ENCODE data around the gene COPB2. TPM values are rescaled to one million over a fixed set of nuclear protein-coding genes. Genes with fewer than 3 reads are reported as not detected.

The COPB2 gene
- total RNA-seq, 1 donor, result 314 TPM

GRCh38 chr3:139358841-139359562, 30.4 kb downstream of the COPB2 start:
- no peak for TF ChIP-seq CTCF (IDR thresholded peaks at IDR 0.05; ENCODE audit: insufficient read depth, low read depth, low read length)
- no peak overlapping the region for H3K4me3 ChIP-seq (ENCODE audit: low read depth, low read length)
- no peak for DNase-seq (ENCODE audit: low read depth)

DNA sequence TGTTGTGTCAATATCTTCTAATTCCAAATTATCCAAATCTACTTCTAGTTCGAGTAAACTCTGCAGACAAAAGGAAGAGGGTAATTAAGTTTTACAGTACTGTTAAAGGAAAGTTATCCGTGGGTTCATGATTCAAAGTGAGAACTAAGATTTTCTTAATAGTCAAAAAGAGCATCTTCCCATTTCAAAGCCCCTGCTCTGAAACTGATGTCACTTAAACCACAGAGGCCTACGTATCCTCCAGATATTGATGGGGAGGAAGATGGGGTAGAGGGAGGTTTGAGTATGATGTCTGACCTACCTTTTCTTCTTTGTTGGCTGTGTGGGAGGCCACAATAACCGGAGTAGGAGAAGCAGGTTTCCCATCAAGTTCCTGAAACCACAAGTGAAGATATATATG, 31.5 kb downstream of the COPB2 start:
- H3K4me3 ChIP-seq (ENCODE audit: low read depth, low read length), result no peak overlapping the region
- TF ChIP-seq CTCF (IDR thresholded peaks at IDR 0.05; ENCODE audit: insufficient read depth, low read depth, low read length), result no peak
- no peak for DNase-seq (ENCODE audit: low read depth)

DNA sequence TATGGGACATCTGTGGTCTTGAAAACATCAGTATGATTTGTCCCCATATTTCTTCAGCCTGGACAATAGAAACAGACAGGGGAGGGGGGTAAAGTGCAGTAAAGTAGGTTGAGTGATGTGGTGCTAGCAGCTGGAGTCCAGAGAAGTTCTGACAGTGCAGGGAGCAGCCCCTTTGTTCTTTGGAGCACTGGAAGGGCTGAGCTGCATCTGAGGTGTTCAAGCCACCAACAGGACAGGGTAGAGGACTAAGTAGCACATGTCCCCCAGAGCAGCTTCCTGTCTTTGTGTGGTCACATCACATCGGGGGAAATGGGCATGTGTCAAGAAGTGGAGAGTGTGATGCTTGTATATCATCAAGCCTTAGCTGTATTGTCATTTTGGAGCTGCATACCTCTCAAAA, 33.6 kb downstream of the COPB2 start:
- no peak for TF ChIP-seq CTCF (IDR thresholded peaks at IDR 0.05; ENCODE audit: insufficient read depth, low read depth, low read length)
- DNase-seq (ENCODE audit: low read depth), result no peak
- H3K4me3 ChIP-seq (ENCODE audit: low read depth, low read length), result no peak overlapping the region

GRCh38 chr3:139355476-139355875, 34.0 kb downstream of the COPB2 start:
- no peak for TF ChIP-seq CTCF (IDR thresholded peaks at IDR 0.05; ENCODE audit: insufficient read depth, low read depth, low read length)
- DNase-seq (ENCODE audit: low read depth), result peak; percentile 86
- no peak overlapping the region for H3K4me3 ChIP-seq (ENCODE audit: low read depth, low read length)

DNA sequence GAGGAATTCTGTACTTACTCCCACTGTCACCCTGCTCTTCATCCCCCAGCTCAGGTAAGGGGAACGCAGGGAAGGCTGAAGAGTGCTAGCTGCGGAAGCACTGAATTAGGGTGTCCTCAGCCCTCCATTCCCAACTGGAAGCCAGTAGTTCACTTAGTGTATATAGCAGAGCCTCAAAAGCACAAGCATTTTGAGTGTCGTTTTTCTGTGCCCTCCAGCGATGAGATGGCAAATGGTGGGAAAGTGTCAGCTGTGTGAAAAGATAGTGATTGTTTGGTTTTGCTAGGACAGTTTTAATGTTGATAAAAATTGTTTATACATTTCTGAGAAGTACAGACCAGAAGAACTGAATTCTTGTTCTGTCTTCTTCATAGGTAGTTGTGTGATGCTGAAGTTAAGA, 34.8 kb downstream of the COPB2 start:
- H3K4me3 ChIP-seq (ENCODE audit: low read depth, low read length), result no peak overlapping the region
- TF ChIP-seq CTCF (IDR thresholded peaks at IDR 0.05; ENCODE audit: insufficient read depth, low read depth, low read length), result no peak
- DNase-seq (ENCODE audit: low read depth), result no peak

- peak; percentile 64 for DNase-seq (ENCODE audit: low read depth)
- TF ChIP-seq CTCF (IDR thresholded peaks at IDR 0.05; ENCODE audit: insufficient read depth, low read depth, low read length), result peak; percentile 85
- no peak overlapping the region for H3K4me3 ChIP-seq (ENCODE audit: low read depth, low read length)
These were observed 35.4 kb downstream of the COPB2 start for GRCh38 chr3:139353920-139354556.

Measured in fibroblast of villous mesenchyme (primary cell).